Globus pallidus (tissue), 1 donor: ENCODE data around the gene MRPL49.
"Not testable (repeated sequence)": the region's sequence is repeated elsewhere in the genome, so short reads cannot be mapped to it uniquely, and the experiment has no call there.

ENCODE experiments used
- DNase-seq: peaks from one replicate; pipeline ENCODE4 v3.0.0-alpha.2; 2015; ENCODE audit warnings: low spot score

The MRPL49 gene

DNA sequence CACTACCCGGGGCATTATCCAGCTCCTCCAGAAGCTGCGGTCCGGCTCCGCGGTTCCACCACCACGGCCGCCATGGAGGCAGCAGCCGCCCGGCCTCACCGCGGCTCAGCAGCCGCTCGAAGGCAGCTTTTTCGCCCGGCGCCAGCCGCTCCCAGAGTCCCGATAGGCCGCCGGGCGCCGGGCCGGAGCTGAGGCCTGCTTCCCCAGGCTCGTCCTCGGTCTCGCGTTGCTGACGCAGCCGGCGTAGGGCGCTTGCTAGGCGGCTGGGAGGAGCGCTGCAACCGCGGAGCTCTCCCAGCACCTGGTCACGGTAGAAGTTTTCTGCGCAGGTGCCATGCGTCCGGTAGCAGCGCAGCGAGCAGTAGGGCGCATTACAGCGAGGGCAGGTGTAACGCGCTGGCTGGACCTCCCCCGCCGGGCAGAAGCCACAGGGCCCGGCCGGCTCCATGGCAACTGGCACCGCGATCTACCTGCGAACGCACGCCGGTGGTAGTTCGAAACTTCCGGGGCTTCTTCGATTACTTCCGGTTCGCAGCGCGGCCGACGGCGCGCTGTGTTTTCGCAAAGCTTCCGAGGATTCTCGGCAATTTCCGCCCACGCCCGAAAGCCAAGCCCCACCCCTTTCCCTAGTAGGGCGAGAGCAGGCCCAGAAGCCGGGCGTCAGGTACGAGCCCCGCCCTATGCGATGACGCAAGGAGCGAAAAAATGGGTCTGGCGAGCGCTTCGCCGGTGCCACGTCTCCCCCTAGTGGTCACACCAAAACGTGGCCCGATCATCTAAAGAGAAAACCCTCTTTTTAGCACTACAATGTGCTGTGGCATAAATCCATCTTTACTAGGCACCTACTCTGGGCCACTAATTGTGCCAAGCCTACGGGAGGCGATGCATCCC, 4.7 kb upstream of the MRPL49 start, which contains the start of gene ZNHIT2:
Gene ZNHIT2 (minus strand): TSS at position 496 of the 891 bp plus-strand sequence. CDS start 48 bp downstream, at position 448.
- peak; percentile 99 for DNase-seq

DNA sequence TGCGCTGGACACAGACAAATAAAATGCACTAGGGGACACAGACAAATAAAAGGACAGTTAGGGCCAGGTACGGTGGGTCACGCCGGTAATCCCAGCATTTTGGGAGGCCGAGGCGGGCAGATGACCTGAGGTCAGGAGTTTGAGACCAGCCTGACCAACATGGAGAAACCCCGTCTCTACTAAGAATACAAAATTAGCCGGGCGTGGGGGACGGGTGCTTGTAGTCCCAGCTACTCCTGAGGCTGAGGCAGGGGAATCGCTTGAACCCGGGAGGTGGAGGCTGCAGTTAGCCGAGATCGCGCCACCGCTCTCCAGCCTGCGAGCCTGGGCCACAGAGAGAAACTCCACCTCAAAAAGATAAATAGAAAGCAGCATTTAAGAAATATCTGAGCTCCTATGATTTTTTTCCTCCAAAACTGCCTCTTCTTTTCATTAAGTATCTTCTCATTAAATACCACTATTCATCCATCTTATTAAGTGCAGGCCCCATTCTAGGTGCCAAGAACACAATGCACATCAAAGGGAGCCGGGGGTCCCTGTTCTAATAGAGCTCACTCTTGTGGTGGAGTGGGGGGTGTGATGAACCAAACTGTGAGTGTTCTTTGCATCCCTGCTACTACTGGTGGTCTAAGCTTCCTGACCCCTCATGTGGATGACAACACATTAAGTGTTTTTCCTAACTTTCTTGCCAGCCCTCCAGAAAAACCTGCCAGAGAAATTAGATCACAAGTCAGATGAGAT, 3.9 kb upstream of the MRPL49 start:
- DNase-seq, result no peak

DNA sequence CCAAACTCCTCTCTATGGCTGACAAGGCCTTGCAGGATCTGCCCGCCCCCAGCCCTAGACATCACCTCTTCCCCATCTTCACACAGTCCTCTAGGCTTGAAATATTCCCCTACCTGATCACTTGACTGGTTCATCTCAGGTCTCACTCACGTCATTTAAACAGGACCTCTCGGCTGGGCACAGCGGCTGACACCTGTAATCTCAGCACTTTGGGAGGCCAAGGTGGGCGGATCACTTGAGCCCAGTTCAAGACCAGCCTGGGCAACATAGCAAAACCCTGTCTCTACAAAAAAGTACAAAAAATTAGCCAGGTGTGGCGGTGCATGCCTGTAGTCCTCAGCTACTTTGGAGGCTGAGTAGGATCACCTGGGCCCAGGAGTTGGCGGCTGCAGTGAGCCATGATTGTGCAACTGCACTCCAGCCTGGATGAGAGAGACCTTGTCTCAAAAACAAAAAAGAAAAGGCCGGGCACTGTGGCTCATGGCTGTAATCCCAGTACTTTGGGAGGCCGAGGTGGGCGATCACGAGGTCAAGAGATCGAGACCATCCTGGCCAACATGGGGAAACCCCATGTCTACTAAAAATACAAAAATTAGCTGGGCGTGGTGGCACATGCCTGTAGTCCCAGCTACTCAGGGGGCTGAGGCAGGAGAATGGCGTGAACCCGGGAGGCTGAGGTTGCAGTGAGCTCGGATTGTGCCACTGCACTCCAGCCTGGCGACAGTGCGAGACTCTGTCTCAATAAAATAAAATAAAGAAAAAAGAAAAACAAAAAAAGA, 3.0 kb upstream of the MRPL49 start:
- DNase-seq, result not testable (repeated sequence)

DNA sequence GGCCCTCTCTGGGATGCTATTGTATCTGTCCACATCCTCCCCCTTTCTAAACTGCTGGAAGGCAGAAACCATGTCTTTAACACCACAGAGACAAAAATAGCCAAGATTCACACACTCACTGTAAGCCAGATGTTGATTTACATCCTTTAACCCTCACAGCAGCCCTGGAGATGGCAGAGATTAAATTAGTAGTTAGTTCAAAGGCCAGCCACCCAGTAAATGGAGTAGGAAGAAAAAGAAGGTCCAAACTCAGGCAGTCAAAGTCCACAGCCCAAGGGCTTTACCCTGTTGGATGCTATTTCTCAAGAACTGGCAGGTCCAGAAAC, 2.5 kb upstream of the MRPL49 start:
- DNase-seq, result no peak

DNA sequence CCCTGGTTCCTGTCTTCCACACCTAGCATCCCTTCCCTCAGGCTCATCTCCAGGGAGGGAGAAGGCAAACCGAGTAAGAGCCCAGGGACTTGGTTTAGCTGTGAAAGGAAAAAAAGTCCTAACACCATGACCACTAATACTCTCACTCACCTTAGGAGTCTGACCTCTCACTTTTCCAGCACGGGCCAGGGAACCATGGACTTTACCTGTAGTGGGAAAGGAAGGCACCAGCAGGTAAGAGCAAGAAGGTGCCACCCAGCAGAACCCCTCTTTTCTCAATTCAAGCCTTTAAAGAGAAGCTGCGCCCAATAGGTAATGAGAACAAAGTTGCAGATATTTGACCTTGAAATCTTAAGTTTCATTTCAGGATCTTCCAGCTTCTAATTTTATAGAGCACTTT, 1.3 kb upstream of the MRPL49 start:
- DNase-seq, result no peak

- DNase-seq, result no peak
Observed at GRCh38 chr11:65121447-65121864, 665 bp upstream of the MRPL49 start.

- DNase-seq, result no peak
Observed at GRCh38 chr11:65124480-65125196, 2.5 kb downstream of the MRPL49 start.

- DNase-seq, result no peak
Observed at GRCh38 chr11:65125197-65126056, 3.3 kb downstream of the MRPL49 start.

DNA sequence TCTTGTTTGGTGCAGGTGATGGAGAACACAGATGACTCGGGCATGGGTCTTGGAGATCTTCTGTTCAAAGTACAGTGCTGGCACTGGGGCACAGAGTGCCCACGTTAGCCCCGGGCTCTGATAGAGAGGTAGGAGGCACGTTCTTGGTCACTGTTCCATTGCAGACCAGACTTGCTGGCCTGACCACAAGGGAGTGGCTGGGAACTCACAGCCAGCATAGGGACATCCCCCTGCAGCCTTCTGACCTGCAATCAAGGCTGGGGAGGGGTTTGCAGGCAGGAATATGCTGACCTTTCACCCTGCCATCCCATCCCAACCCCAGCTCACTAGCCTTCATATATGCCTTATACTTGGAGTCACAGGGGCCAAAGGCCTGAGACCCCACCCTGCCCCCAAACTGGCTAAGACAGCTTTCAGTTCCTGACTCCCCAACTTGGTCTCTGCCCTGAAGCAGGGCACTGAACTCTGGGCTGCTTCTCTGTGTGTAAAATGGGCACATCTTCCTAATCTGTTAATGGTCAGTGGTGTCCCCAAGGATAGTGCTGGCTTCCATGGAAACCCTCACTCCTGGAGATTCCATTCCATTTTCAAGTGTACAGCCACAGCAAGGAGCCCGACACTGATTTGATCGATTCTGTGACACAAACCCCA, 4.6 kb downstream of the MRPL49 start:
- DNase-seq, result no peak

GRCh38 chr11:65127473-65128181, 5.5 kb downstream of the MRPL49 start:
- no peak for DNase-seq

GRCh38 chr11:65128182-65129145, 6.3 kb downstream of the MRPL49 start:
- no peak for DNase-seq

GRCh38 chr11:65129649-65130441, 7.7 kb downstream of the MRPL49 start:
- DNase-seq, result no peak

- no peak for DNase-seq
Observed at GRCh38 chr11:65130631-65131416, 8.7 kb downstream of the MRPL49 start.

DNA sequence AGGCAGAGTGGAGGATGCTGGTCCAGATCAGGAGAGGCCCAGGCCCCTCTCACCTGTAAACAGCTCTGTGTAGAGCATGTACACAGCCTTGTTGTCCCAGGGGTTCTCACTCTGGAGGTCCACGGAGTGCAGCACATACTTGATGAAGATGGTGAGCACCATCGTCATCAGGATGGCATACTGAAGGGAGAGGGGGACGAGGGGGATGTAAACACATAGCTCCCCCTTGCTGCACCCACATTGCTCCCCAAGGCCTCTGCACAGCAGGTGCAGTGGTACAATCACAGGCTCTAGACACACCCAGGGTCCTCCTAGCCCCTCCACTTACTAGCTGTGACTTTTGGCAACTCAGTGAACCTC, 9.3 kb downstream of the MRPL49 start:
- no peak for DNase-seq

DNA sequence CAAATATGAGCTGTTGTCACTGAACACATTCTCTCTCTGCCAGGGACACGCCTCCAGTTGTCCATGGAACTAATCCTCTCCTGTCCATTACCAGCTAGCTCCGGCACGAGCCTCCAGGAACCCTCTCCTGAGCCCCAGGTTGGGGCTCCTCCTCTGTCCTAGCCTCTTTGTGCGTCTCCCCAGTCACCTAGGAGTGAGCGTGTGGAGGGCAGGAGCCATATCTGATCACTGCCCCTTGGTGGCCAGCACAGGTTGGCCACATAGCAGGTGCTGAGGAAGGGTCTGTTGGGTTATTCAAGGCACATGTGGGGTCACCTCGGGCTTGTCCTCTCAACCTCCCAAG, 9.7 kb downstream of the MRPL49 start:
- DNase-seq, result no peak

DNA sequence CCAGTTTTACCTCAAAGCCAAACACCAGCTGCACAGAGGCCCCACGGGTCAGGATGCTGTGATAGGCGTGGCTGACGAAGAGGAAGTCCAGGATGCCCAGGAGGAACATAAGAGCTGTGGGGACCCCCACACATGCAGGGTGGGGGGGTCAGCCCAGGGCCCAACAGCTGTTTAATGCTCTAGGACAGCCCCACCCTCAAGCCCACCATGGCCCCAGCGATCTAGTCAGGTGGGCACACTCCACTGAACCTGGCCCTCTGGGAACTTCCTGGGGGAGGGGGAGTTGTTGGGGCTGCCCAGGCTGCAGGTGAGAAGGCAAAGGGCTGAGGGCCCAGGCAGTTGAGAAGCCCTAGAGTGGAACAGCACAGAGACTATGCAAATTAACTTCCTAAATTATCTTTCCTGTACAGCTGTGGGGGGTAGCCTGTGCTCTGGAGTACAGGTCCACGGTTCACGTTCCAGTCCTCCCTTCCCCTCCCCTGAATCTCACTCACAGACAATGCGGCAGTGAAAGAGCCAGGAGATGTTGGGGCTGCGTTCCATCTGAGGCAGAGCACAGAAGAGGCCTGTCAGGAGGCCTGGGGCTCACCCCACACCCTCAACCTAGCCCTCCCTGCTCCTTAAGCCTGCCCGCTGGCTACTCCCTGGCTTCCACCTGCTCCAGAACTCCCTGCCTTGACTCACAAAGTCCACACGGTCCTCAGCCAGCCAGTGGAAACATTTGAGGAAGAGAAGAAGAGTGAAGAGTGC, 10.3 kb downstream of the MRPL49 start:
- DNase-seq, result no peak
